Stimulated activated CD4-positive, alpha-beta T cell treated with anti-CD3 and anti-CD28 coated beads, Interleukin-1b, Interleukin-23, amount 100 ng/mL, for 4 hours (primary cell): Measurements from ENCODE around the gene ZFR.
A peak's percentile ranks its signal among the peaks of the same experiment; 100 is the strongest.
"Not testable (repeated sequence)": the region's sequence is repeated elsewhere in the genome, so short reads cannot be mapped to it uniquely, and the experiment has no call there.

Source experiments
- DNase-seq, 2 donors: peaks; one replicate each; pipeline ENCODE4 v3.0.0-alpha.2; 2020; ENCODE audit warnings: low read depth in 2 of 2

The ZFR gene

DNA sequence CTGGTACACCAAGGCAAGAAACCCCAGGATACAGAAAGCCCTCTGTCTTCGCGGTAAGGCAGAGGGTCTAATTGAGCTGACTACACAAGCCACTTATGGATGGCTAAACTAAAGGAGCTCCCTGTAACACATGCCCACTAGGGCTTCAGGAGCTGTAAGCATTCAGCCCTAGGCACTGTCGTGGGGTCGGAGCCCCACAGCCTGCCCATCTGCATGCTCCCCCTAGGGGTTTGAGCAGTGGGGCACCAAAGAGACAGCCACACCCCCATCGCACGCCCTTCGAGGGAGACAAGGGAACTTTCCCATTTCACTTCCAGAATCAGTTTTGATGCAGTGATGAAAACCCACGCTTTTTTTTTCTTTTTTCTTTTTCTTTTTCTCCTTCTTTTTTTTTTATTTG is 120.8 kb downstream of the ZFR start:
- DNase-seq: no peak

DNA sequence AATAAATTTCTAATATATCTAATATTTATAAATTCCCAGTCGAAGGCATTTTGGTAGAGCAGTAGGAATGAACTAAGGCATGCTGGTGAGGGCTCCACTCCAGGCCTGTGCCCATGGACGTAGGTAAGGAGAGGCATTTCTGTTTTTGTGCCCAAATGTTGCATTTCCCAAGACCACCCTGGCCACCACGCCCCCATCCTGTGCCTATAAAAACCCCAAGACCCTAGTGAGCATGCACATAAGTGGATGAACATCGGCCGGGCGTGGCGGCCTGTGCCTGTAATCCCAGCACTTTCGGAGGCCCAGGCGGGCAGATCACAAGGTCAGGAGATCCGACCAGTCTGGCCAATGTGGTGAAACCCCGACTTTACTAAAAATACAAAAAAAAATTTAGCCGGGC is 121.7 kb downstream of the ZFR start:
- DNase-seq: no peak

- not testable (repeated sequence) for DNase-seq
Measured at GRCh38 chr5:32321787-32322186, 122.8 kb downstream of the ZFR start.

- no peak for DNase-seq
Measured at GRCh38 chr5:32320576-32320975, 124.0 kb downstream of the ZFR start.

DNA sequence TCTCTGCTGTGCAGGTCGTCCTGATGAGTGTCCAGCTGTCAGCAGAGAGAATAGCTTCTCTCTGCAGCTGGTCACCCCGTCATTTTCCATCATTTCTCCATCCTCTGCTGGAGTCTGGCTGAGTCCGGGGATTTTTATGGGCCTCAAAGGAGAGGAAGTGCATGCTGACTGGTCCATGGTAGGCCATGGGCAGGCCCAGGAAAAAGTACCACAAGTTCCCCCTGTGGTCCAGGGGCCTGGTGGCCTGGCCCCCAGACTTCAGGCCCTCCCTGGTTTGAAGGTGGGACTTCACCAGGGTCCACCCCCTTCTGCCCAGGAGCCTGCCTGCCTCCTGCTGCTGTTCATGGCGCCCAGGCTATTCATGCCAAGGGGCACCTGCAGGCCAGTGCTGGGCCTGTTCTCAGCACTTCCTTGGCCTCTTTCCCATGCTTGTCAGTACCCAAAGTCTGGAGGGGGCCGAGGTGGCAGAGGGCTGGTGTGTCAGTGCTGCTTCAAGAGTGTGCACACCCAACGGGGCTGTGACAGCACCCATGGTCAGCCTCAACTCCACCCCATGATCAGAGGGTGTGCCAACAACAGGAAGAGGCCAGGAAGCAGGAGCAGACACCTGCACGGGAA is 124.5 kb downstream of the ZFR start:
- no peak for DNase-seq

DNA sequence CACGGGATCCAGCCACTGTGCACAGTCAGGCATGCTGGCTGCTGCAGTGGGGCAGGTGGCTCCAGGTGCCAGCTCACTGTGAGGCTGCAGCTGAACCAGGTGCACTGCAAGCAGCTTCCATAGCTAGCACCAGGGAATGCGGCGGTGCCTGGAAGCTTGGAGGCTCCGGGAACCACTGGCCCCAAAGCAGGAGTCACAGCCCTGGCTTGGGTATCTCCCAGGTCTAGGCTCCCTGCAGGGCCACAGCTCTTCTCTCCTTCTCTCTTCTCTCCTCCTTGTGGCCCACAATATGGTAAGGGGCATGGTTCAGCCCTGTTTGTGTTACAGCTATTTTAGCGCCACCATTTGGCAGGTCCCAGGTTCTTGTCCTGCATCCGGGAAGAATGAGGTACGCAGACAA is 125.1 kb downstream of the ZFR start:
- DNase-seq: no peak

DNA sequence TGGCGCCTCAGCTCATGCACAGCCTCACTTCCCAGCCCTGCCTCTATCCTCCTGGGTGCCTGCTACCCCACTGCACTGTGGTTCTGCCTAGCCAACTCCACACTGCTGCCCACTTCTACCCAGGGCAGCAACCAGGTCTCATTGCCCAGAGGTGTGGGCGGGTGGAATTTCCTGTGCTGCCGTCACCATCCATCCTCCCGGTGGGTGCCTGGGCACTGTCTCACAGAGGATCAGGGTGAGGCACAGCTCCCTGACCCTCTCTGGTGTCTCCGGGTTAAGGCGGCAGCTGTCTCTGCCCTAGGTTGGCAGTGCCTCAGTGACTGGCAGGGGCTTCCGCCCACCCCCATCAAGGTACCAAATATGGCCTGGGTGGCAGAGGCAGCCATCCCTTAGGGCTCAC is 127.5 kb downstream of the ZFR start:
- no peak for DNase-seq

DNA sequence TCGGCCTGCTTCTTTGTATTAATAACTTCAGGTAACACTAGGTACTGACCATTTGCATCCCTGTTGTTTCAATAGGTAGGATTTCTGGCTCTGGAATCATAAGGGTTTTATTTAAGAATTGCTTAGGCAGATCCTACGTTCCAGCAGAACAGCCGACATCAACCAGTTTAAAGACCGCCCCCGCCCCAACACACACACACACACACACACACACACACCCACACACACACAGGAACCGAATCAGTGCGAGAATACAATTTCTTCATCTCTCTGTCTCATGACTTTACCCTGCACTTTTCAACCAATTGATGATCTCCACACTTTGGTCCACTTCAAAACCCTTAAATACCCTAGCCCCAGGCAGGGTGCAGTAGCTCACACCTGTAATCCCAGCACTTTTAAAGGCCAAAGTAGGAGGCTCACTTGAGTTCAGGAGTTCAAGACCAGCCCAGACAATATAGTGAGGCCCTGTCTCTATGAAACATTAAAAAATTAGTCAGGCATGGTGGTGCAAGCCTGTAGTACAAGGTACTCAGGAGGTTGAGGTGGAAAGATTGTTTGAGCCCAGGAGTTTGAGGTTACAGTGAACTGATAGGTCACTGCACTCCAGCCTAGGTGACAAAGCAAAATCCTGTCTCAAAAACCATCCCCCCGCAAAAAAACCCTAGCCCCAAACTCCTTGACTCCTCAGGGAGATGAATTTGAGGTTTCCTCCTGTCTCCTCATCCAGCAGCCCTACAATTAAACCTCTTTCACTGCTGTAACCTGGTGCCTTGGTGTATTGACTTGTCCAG is 129.1 kb downstream of the ZFR start:
- DNase-seq: no peak

GRCh38 chr5:32314658-32315057 is 129.9 kb downstream of the ZFR start:
- no peak for DNase-seq

GRCh38 chr5:32314152-32314488 is 130.4 kb downstream of the ZFR start:
- DNase-seq: not testable (repeated sequence)

- peak; percentile 99 to 100 for DNase-seq
Measured at GRCh38 chr5:32312595-32313332, 131.8 kb downstream of the ZFR start, which contains the start of gene MTMR12. Gene MTMR12 (minus strand): TSS chr5:32312939. CDS start chr5:32312838, 101 bp downstream.

- DNase-seq: peak; percentile 18 to 37
Measured at GRCh38 chr5:32312197-32312594, 132.3 kb downstream of the ZFR start.

DNA sequence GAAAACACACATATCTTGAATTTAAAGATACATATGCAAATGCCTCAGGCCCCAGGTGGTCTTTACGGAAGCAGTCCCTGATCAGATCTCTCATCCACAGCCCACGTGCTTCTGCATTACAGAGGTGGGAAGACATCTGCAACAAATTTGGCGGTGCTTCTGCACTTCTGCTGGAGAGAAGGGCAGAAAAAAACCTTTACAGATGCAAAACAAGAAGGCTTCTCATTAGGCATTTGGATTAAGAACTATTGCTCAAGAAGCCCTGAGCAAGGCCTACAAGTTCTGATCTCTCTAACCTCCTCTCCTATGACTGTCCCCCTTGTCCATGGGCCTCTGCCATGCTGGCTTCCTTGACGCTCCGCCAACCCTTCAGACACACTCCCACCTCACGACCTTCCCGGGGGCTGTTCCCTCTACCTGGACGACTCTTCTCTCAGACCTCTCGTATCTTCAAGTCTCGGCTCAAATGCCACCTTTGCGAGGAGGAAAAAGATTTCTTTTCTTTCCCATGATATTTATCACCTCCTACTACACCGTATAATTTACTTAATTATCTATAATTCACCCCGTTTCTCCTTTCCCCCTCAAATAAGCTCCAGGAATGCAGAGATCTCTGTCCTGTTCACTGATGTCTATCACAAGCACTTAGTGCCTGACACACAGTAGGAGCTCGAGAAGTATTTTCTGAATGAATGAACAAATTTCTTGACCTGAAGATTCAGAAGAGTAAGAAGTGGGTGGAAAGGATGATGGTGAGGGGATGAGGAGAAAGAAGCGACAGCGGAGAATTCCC is 132.9 kb downstream of the ZFR start:
- DNase-seq: no peak

DNA sequence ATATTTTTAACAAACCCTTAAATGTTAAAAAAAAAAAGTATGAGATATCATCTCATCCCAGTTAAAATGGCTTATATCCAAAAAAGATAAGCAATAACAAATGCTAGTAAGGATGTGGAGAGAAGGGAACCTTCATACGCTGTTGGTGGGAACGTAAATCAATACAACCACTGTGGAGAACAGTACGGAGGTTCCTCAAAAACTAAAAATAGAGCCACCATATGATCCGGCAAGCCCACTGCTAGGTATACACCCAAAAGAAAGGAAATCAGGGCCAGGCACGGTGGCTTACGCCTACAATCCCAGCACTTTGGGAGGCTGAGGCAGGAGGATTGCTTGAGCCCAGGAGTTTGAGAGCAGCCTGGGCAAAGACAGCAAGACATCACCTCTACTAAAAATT is 134.8 kb downstream of the ZFR start:
- no peak for DNase-seq

GRCh38 chr5:32308946-32309345 is 135.6 kb downstream of the ZFR start:
- DNase-seq: no peak

DNA sequence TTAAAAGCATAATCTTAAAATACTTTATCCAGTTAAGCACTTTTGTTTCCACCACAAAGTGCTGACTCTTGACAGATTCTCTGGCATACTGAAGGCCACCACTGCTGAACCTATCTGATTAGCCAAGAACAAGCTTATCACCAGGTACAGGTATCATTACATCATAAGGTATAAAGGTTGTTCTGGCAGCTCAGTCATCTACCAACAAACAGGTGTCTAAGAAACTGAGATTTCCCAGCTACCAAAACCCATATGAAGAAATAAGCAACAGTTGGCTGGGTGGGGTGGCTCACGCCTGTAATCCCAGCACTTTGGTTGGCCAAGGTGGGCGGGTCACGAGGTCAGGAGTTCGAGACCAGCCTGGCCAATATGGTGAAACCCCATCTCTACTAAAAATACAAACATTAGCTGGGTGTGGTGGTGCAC is 136.8 kb downstream of the ZFR start:
- DNase-seq: no peak

GRCh38 chr5:32304622-32305021 is 139.9 kb downstream of the ZFR start:
- no peak for DNase-seq
